Adrenal gland (tissue), 5 donors: ENCODE data around the gene SP140.

Source experiments
- POLR2A ChIP-seq, 2 donors: fragments of 450-650 bp; IDR thresholded peaks; one replicate each; pipeline ENCODE4 v1.6.1; 2017; ENCODE audit warnings: antibody characterized with exemption in 2 of 2, mild to moderate bottlenecking in 2 of 2, moderate library complexity in 1 of 2
- TF ChIP-seq, protein P1 (sequence below), 6 experiments: fragments of 450-650 bp in 4 of 6; fragments of 200-600 bp in 2 of 6; sonication (generic) in 1 of 6; IDR thresholded peaks; 1 replicate in 5 of 6; 2 replicates in 1 of 6; pipeline versions ENCODE4 v1.5.1 to v1.8.0; 2016 to 2021; ENCODE audit warnings: antibody characterized with exemption in 6 of 6, mild to moderate bottlenecking in 2 of 6, moderate library complexity in 1 of 6
- donor health status: DM: no; HTN: no; CAD: no.

DNA sequence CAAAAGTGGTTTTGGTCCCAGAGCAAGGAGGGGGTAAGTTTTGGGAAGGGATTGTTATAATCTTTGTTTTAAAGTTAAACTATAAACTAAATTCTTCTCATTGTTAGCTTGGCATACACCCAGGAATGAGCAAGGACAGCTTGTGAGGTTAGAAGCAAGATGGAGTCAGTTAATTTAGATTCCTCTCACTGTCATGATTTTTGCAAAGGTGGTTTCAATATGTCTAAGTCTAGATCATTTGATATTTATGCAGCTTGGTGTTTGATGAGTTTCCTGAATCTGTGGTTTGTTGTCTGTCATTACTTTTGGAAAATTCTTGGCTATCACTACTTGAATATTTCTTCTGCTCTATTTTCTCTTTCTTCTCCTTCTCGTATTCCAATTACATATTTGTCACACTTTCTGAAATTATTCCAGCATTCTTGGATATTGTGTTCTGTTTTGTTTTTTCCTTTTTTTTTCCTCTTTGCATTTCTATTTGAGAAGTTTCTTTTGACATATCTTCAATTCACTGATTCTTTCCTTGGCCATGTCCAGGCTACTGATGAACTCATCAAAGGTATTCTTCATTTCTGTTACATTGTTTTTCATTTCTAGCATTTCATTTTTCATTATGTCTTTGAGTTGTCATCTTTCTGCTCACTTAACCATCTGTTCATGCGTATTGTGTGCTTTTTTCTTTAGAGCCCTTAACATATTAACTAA, 5.1 kb downstream of the SP140 start:
- TF ChIP-seq, protein P1, sequence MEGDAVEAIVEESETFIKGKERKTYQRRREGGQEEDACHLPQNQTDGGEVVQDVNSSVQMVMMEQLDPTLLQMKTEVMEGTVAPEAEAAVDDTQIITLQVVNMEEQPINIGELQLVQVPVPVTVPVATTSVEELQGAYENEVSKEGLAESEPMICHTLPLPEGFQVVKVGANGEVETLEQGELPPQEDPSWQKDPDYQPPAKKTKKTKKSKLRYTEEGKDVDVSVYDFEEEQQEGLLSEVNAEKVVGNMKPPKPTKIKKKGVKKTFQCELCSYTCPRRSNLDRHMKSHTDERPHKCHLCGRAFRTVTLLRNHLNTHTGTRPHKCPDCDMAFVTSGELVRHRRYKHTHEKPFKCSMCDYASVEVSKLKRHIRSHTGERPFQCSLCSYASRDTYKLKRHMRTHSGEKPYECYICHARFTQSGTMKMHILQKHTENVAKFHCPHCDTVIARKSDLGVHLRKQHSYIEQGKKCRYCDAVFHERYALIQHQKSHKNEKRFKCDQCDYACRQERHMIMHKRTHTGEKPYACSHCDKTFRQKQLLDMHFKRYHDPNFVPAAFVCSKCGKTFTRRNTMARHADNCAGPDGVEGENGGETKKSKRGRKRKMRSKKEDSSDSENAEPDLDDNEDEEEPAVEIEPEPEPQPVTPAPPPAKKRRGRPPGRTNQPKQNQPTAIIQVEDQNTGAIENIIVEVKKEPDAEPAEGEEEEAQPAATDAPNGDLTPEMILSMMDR (IDR thresholded peaks at IDR 0.05) = no peak
- TF ChIP-seq POLR2A (IDR thresholded peaks at IDR 0.05) = no peak
